ENCODE data around the gene CUL9.

The CUL9 gene

DNA sequence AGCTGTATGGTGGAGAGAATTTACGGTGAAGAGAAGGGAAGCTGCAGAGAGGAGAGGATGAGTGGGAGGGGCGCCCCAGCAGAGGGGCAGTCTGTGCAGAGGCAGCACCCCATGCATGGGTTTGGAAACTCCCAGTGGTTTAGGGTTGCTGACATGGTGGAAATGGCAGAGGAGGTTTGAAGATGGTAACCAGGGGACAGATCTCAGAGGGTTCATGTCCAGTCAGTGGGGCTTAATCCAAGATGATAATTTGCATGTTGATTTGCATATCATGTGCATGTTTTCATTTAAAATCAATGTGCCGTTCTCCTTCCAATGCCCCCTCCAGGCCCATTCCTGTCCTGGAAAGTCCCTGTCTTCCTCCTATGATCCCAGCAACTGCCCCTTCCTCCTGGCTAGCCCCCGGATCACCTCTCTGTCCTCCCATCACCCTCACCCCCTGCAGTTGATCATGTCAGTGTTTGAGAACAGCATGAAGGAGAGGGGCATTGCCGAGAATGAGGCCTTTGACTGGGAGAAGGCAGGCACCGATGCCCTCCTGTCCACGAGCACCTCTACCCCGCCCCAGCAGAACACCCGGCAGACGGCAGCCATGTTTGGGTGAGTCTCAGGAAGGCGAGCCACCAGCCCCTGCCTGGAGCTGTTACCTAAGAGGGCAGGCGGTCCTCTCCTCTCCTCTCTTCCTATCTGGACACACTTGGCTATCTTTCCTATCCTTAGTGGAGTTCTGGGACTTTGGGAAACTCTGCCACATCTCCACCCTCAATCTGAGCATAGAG, 75.6 kb downstream of the CUL9 start:
- no peak for DNase-seq (ENCODE audit: low read depth)

DNA sequence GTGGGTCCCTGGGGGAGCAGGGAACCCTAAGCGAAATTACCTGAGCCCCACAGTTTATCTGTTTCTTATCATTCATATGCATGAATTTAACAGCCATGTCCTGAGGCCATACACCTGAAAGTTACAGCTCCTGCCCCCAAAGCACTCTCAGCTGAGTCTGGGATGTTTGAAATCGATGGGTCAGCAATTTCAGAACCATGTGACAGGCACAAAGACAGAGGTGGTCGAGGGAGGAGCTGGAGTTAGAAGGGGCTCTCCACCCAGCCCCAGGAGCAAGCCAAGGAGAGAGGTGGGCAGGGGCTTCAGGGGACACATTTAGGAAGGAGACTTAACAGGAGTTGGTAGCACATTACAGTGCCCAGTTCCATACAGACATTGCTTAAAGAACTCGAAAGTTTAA, 76.2 kb downstream of the CUL9 start:
- DNase-seq (ENCODE audit: low read depth): no peak

DNA sequence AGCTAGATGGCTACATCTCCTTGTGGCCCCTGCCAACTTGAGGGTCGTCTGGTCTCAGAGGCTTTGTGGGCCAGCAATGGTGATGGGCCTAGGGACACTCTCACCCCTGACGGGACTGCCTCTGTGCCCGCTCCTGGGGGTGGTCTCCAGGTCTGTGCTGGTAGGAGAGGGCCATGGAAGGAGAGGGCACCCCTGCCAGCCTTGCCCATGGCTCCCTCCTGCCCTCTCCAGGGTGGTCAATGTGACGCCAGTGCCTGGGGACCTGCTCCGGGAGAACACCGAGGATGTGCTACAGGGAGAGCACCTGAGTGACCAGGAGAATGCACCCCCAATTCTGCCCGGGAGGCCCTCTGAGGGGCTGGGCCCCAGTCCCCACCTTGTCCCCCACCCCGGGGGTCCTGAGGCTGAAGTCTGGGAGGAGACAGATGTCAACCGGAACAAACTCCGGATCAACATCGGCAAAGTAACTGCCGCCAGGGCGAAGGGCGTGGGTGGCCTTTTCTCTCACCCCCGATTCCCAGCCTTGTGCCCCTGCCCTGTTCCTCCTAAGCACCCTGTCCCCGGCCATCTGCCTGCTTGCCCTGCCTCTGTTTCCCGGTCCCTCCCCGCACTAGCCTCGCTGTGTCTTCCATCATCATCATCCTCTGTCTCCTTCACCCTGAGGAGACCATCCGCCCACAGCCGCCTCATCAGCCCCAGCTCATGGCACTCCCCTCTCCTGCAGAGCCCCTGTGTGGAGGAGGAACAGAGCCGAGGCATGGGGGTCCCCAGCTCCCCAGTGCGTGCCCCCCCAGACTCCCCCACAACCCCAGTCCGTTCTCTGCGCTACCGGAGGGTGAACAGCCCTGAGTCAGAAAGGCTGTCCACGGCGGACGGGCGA, 77.1 kb downstream of the CUL9 start:
- DNase-seq (ENCODE audit: low read depth): no peak

DNA sequence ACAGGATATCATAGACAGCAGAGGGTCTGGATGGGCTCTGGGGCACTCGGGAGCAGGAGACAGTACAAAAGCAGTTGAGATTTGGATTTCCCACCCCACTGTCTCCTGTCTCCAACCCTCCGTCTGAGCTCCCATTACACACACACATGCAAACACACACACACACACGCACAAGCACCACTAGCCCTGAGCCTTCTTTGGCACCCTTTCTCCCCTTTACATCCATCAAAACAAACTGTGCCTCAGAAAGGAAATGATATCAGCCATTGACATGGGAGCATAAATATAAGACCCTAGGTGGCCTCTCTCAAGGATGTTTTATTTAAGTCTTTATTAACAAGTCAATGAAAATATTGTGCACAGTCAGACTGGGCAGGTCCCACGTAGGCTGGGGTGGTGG, 78.8 kb downstream of the CUL9 start:
- no peak for DNase-seq (ENCODE audit: low read depth)

- no peak for DNase-seq (ENCODE audit: low read depth)
Measured at GRCh38 chr6:43261198-43261597, 79.2 kb downstream of the CUL9 start.

- no peak for DNase-seq (ENCODE audit: low read depth)
Measured at GRCh38 chr6:43262000-43262779, 80.2 kb downstream of the CUL9 start.

DNA sequence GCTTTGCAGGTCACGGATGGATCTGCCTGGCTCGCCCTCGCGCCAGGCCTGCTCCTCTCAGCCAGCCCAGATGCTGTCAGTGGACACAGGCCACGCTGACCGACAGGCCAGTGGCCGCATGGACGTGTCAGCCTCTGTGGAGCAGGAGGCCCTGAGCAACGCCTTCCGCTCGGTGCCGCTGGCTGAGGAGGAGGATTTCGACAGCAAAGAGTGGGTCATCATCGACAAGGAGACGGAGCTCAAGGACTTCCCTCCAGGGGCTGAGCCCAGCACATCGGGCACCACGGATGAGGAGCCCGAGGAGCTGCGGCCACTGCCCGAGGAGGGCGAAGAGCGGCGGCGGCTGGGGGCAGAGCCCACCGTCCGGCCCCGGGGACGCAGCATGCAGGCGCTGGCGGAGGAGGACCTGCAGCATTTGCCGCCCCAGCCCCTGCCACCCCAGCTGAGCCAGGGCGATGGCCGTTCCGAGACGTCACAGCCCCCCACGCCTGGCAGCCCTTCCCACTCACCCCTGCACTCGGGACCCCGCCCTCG, 80.9 kb downstream of the CUL9 start:
- no peak for DNase-seq (ENCODE audit: low read depth)

- DNase-seq (ENCODE audit: low read depth): peak; percentile 40
Measured at GRCh38 chr6:43263314-43264178, 81.5 kb downstream of the CUL9 start.

DNA sequence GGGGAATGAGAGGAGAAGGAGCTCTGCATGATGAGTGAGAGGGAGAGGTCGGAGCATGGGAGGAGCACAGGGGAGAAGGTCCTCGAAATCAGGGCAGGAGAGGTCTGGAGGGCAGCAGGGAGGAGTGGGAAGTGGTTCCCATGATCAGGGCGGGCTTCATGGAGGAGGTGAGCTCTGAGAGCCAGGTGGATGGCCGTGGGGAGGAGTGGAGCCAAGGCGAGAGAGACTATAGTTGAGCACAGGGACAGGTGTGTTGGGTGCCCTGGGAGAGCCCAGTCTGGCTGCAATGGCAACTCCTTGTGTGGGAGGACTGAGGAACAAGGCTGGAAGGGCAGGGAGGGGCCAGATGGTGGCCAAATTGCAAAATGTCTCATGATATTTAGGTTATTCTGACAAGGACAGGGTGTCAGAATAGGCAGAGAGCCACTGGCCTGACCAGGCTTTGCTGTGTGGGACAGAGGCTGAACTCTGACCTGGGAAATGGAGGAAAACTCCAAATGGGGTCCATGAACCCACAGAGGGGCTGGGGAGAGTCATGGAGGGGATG, 82.7 kb downstream of the CUL9 start:
- DNase-seq (ENCODE audit: low read depth): no peak

GRCh38 chr6:43265564-43265963, 83.6 kb downstream of the CUL9 start:
- no peak for DNase-seq (ENCODE audit: low read depth)

DNA sequence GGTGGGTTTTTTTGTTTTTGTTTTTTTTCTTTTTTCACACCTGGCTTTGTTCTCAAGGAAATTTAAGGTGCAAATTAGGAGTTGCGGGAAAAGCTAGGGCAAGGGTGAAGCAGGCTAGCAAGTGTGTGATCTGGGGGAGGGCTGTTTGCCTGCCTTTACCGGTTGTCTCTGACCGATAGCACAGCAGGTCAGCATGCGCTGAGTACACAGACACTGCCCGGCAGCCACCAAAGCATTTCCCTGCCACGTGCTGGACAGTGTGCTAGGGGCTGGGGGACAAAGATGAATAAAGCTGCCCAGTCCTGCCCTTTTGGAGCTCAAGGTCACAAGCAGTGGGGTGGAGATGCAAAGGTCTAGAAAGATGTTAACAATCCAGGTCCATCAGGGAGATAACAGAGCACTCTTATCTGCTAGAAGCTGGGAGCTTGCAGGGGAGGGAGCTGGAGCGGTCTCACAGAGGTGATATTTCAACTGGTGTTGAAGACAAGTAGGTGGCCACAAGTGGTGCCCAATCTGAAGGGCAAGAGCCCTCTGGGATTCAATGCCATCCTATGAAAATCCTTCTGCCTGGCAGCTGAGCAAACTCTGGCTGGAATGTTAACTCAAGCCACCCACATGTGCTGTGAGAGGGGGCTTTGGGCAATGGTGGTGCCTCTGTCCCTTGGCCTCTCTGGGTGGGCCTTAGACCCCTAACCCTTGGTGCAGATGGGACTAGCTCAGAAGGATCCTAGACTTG, 85.8 kb downstream of the CUL9 start:
- DNase-seq (ENCODE audit: low read depth): no peak

DNA sequence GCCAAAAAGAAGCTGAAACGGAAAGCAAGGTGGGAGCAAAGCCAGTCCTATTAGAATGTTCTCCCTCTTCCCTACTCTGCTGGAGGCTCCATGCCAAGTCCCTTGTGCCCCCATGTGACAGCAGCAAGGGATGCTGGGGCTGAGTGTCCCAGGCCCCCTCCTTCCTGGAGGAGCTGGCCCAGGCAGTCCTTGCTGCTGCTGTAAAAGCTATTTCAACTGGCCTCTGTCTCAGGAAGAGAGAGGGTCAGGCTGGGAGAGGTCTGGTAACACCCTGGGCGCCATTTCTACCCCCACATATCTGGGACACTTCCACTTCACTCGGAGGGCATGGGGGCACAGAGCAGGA, 86.3 kb downstream of the CUL9 start:
- DNase-seq (ENCODE audit: low read depth): no peak

DNA sequence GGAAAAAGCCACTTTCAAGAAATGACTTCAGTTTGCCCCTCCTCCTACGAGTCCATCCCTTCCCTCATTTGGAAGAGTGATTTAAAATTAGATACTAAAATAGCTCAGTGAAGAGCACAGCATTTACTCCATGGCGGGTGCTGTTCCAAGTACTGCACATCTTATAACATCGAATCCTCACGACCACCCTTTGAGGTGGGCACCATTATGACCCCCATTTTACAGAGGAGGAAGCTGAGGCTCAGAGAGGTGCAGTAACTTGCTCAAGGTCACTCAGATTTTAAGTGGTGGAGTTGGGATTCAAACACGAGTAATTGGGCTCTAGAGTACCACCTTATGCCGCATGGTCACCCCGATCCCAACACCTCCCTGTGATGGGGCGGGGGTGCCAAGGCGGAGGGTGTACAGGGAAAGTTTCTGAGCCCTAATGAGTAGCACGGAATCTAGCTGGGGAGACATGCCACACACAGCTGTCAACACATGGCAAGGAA, 86.8 kb downstream of the CUL9 start:
- no peak for DNase-seq (ENCODE audit: low read depth)

- DNase-seq (ENCODE audit: low read depth): no peak
Measured at GRCh38 chr6:43269273-43270007, 87.4 kb downstream of the CUL9 start.

- no peak for DNase-seq (ENCODE audit: low read depth)
Measured at GRCh38 chr6:43271103-43271815, 89.3 kb downstream of the CUL9 start.

DNA sequence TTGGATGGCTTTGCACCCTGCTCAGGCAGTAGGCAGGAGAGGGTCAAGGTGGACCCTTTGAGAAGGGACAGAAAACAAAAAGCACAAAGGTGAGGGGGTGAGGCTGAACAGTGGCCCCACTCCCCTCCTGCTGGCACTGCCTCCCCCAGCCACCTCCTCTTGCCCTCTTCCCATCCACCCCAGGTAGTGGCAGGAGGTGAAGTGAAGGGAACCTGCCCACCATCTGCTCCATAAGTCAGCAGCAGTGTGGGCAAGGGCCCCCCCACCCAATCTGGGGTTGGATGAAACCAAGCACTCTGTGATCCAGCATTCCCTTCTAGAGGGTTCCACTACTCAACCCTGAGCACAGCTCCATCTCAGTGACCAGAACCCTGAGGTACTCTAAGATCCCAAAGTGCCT, 89.9 kb downstream of the CUL9 start:
- no peak for DNase-seq (ENCODE audit: low read depth)

DNA sequence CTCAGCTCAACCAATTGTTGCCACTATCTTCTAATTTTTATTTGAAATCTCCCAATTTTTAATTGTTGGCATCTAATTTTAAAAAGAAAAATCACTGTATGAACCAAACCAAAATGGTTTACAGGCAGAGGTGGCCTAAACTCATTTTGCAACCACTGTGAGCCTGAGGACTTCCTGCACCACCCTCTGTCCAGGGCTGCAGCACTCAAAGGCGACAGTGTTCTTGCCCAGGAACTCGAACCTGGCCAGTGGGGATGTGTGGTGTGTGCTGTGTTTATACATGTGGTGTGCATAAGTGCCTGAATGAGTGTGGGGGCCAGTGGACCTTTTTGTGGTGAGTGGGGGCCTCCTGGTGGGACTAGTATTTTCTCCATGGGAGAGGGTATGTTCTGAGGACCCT, 91.7 kb downstream of the CUL9 start:
- no peak for DNase-seq (ENCODE audit: low read depth)
